ENCODE results near the gene CYBB. TPM values are rescaled to one million over a fixed set of nuclear protein-coding genes. Genes with fewer than 3 reads are reported as not detected.

The CYBB gene
- total and polyA plus RNA-seq, 2 of the 4 experiments (the other 2 are of a cell fraction), result not detected

DNA sequence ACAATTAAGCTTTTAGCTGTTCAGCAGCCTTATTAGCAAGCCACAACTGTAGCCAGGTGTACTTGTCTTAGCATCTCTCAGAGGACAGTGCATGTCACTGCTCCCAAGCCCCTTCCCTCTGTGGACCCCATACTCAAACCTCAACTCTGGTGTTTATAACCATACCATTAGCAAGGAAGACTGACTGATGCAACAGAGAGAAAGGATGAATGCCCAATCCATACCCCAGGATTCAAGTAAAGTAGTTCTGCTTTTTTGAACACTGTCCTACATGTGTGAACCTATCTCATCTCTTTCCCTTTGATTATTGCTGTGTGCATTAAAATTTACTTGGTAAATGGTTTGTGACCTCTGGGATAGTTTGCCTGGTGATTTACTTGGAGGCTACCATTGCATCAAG, 22.8 kb upstream of the CYBB start:
- Histone ChIP-seq H3K18ac (ENCODE audit: low read depth, low read length) (no peak overlapping the region), H2AFZ (replicated peaks; ENCODE audit: low read length, poor library complexity) (no peak overlapping the region), H3K27ac (ENCODE audit: insufficient read depth, low read length) (no peak overlapping the region), H2AK9ac (replicated peaks; ENCODE audit: low read depth, low read length, poor library complexity) (no peak overlapping the region), H4K5ac (ENCODE audit: low read depth, low read length) (no peak overlapping the region), H3K27me3 (ENCODE audit: control insufficient read depth, insufficient read depth, low read length) (peaks cover 5% of the 10 kb centered on the region), H4K20me1 (ENCODE audit: insufficient read depth, low read length) (no peaks in the 10 kb centered on the region), H3K36me3 (ENCODE audit: control insufficient read depth, insufficient read depth, low read length) (no peaks in the 10 kb centered on the region), H3K4ac (ENCODE audit: low read depth, low read length) (no peak overlapping the region), H3K14ac (replicated peaks; ENCODE audit: low read depth, low read length) (no peak overlapping the region), H3K4me1 (ENCODE audit: control insufficient read depth, insufficient read depth, low read length) (no peaks in the 10 kb centered on the region), H3K4me2 (ENCODE audit: low read depth, low read length) (no peak overlapping the region), H2BK15ac (ENCODE audit: low read depth, low read length) (no peak overlapping the region), H4K91ac (ENCODE audit: insufficient read depth, low read depth, low read length) (no peak overlapping the region), H2BK20ac (ENCODE audit: low read depth, low read length) (no peak overlapping the region), H3K79me1 (ENCODE audit: low read depth in 1 of 2, low read length in 2 of 2) (no peaks in the 10 kb centered on the region), H3K9ac (ENCODE audit: low read depth, low read length) (no peak overlapping the region), H2BK120ac (ENCODE audit: low read depth, low read length) (no peak overlapping the region), H3K9me1 (ENCODE audit: insufficient read depth, low read length) (no peaks in the 10 kb centered on the region), H2AK5ac (ENCODE audit: low read depth, low read length) (no peak overlapping the region), H2BK5ac (ENCODE audit: low read depth, low read length, poor library complexity, severe bottlenecking) (no peak overlapping the region), H3K56ac (ENCODE audit: extremely low read depth, insufficient read depth, low read length) (no peak overlapping the region), H3K9me3 (ENCODE audit: control insufficient read depth, insufficient read depth, low read length) (no peaks in the 10 kb centered on the region), H3K4me3 (ENCODE audit: insufficient read depth, low read depth, low read length) (no peak overlapping the region), H3K23ac (ENCODE audit: low read depth, low read length) (no peak overlapping the region), H4K8ac (ENCODE audit: low read depth in 2 of 2, low read length in 2 of 2) (no peak overlapping the region)
- in situ Hi-C loops (cut with MboI; ENCODE audit: low sequenced_read_pairs), result no loop called here
- TF ChIP-seq MAZ (IDR thresholded peaks at IDR 0.05; ENCODE audit: borderline replicate concordance, low read depth, low read length) (no peak), RCOR1 (IDR thresholded peaks at IDR 0.05; ENCODE audit: insufficient replicate concordance, low read length) (no peak)
- TF ChIP-seq, protein P1, sequence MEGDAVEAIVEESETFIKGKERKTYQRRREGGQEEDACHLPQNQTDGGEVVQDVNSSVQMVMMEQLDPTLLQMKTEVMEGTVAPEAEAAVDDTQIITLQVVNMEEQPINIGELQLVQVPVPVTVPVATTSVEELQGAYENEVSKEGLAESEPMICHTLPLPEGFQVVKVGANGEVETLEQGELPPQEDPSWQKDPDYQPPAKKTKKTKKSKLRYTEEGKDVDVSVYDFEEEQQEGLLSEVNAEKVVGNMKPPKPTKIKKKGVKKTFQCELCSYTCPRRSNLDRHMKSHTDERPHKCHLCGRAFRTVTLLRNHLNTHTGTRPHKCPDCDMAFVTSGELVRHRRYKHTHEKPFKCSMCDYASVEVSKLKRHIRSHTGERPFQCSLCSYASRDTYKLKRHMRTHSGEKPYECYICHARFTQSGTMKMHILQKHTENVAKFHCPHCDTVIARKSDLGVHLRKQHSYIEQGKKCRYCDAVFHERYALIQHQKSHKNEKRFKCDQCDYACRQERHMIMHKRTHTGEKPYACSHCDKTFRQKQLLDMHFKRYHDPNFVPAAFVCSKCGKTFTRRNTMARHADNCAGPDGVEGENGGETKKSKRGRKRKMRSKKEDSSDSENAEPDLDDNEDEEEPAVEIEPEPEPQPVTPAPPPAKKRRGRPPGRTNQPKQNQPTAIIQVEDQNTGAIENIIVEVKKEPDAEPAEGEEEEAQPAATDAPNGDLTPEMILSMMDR (conservative IDR thresholded peaks at IDR 0.05; ENCODE audit: low read depth, low read length), result no peak
- no peak for ATAC-seq (ENCODE audit: low read depth)
- intact Hi-C loops (cut with micrococcal nuclease), result no loop called here
- dilution Hi-C loops (cut with HindIII; ENCODE audit: low sequenced_read_pairs, unreplicated experiment), result no loop called here
- no peak for DNase-seq
- ChIA-PET CTCF (no interaction called here), POLR2A (ENCODE audit: unreplicated experiment) (no interaction called here)
- BruUV-seq (replicated peaks), result no TSS peak

All from IMR-90 (cell line).